ENCODE data around the gene AGPAT3. TPM values are rescaled to one million over a fixed set of nuclear protein-coding genes. Genes with fewer than 3 reads are reported as not detected.

AGPAT3 gene
- total and polyA plus RNA-seq, 9 donors: 11.6 to 42.1 (median 31.9) TPM

DNA sequence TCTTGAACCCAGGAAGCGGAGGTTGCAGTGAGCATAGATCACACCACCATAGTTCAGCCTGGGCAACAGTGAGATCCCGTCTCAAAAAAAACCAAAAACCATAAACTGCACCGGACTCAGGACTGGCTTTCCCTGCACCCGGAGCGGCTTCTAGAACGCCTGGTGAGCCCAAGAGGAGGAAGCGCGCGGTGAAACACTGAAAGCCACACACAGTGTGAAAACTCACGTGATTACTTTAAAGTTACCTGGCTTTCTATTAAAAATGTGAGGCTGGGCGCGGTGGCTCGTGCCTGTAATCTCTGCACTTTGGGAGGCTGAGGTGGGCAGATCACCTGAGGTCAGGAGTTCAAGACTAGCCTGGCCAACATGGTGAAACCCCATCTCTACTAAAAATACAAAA is 140.0 kb downstream of the AGPAT3 start:
- peaks cover 3% of the 10 kb centered on the region for H3K4me1 ChIP-seq (ENCODE audit: insufficient read depth)
- H3K36me3 ChIP-seq: no peaks in the 10 kb centered on the region
- 94 to 96% (median 95%) methylated on average over 13 of the region's 13 CpGs for WGBS, 3 donors
- no peaks in the 10 kb centered on the region for H3K27me3 ChIP-seq
- intact Hi-C loops (cut with DNase I): no loop called here
- no peaks in the 10 kb centered on the region for H3K9me3 ChIP-seq
- DNase-seq: peak in 1 of 5 donors; percentile 23
- TF ChIP-seq, protein P1, sequence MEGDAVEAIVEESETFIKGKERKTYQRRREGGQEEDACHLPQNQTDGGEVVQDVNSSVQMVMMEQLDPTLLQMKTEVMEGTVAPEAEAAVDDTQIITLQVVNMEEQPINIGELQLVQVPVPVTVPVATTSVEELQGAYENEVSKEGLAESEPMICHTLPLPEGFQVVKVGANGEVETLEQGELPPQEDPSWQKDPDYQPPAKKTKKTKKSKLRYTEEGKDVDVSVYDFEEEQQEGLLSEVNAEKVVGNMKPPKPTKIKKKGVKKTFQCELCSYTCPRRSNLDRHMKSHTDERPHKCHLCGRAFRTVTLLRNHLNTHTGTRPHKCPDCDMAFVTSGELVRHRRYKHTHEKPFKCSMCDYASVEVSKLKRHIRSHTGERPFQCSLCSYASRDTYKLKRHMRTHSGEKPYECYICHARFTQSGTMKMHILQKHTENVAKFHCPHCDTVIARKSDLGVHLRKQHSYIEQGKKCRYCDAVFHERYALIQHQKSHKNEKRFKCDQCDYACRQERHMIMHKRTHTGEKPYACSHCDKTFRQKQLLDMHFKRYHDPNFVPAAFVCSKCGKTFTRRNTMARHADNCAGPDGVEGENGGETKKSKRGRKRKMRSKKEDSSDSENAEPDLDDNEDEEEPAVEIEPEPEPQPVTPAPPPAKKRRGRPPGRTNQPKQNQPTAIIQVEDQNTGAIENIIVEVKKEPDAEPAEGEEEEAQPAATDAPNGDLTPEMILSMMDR (IDR thresholded peaks at IDR 0.05): no peak
- TF ChIP-seq EP300 (IDR thresholded peaks at IDR 0.05) (no peak), POLR2A (IDR thresholded peaks at IDR 0.05) (no peak)
- H3K4me3 ChIP-seq: no peak overlapping the region
- H3K27ac ChIP-seq: no peak overlapping the region

GRCh38 chr21:44005593-44005992 is 140.6 kb downstream of the AGPAT3 start:
- Histone ChIP-seq H3K36me3 (no peaks in the 10 kb centered on the region), H3K27me3 (no peaks in the 10 kb centered on the region), H3K27ac (no peak overlapping the region), H3K4me1 (ENCODE audit: insufficient read depth) (peaks cover 3% of the 10 kb centered on the region), H3K4me3 (no peak overlapping the region), H3K9me3 (no peaks in the 10 kb centered on the region)
- 90 to 95% (median 92%) methylated on average over 9 of the region's 9 CpGs for WGBS, 3 donors
- TF ChIP-seq EP300 (IDR thresholded peaks at IDR 0.05) (no peak), POLR2A (IDR thresholded peaks at IDR 0.05) (no peak)
- TF ChIP-seq, protein P1 (IDR thresholded peaks at IDR 0.05): no peak
- intact Hi-C loops (cut with DNase I): no loop called here
- DNase-seq: no peak

DNA sequence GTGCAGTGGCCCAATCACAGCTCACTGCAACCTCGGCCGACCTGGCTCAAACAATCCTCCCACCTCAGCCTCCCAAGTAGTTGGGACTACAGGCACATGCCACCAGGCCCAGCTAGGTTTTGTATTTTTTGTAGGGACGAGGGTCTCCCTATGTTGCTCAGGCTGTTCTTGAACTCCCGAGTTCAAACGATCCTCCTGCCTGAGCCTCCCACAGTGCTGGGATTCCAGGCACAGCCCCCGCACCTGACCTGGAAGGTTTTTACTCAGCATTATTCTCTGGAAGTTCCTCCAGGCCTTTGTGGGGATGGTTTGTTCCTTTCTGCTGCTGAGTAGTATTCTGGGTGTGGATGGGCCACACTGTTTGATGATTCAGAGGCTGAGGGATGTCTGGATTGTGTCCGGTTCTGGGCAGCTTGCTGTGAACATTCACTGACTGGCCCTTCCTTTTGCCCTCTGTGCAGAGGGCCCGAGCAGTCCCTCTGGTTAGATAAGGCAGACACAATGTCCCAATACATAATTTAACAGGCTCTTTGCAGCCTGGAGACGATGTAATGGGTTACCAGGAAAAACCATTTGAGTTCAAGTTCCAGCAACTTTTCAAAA is 141.1 kb downstream of the AGPAT3 start:
- 15 to 22% (median 18%) methylated on average over 9 of the region's 9 CpGs for WGBS, 3 donors
- peak in 2 of 5 donors; percentile 41 to 50 for DNase-seq
- Histone ChIP-seq H3K27me3 (no peaks in the 10 kb centered on the region), H3K9me3 (no peaks in the 10 kb centered on the region), H3K36me3 (no peaks in the 10 kb centered on the region), H3K4me1 (ENCODE audit: insufficient read depth) (peaks cover 3% of the 10 kb centered on the region), H3K4me3 (no peak overlapping the region), H3K27ac (no peak overlapping the region)
- no peak for TF ChIP-seq POLR2A (IDR thresholded peaks at IDR 0.05)
- TF ChIP-seq, protein P1 (IDR thresholded peaks at IDR 0.05): no peak
- TF ChIP-seq EP300 (IDR thresholded peaks at IDR 0.05): no peak
- intact Hi-C loops (cut with DNase I): no loop called here

- intact Hi-C loops (cut with DNase I): no loop called here
- 7 to 17% (median 16%) methylated on average over 8 of the region's 8 CpGs for WGBS, 3 donors
- Histone ChIP-seq H3K36me3 (no peaks in the 10 kb centered on the region), H3K4me3 (no peak overlapping the region), H3K9me3 (no peaks in the 10 kb centered on the region), H3K4me1 (ENCODE audit: insufficient read depth) (peaks cover 3% of the 10 kb centered on the region), H3K27ac (no peak overlapping the region), H3K27me3 (no peaks in the 10 kb centered on the region)
- TF ChIP-seq, protein P1 (IDR thresholded peaks at IDR 0.05): no peak
- TF ChIP-seq POLR2A (IDR thresholded peaks at IDR 0.05) (no peak), EP300 (IDR thresholded peaks at IDR 0.05) (no peak)
- DNase-seq: peak in 2 of 5 donors; percentile 60 to 75
Measured at GRCh38 chr21:44006656-44007055, 141.6 kb downstream of the AGPAT3 start.

All from ovary (tissue), 9 donors.